Neural progenitor cell (in vitro differentiated cells): ENCODE results near the gene AK1.

Experiments
- EZH2phosphoT487 ChIP-seq: fragments of 200-600 bp; sonication (generic); IDR thresholded peaks from 2 replicates; pipeline ENCODE4 v1.6.1; 2017; ENCODE audit warnings: antibody characterized with exemption
- TF ChIP-seq, protein P1 (sequence below): fragments of 200-600 bp; sonication (generic); IDR thresholded peaks from 2 replicates; pipeline ENCODE4 v1.5.1; 2017; ENCODE audit warnings: antibody characterized with exemption, mild to moderate bottlenecking

DNA sequence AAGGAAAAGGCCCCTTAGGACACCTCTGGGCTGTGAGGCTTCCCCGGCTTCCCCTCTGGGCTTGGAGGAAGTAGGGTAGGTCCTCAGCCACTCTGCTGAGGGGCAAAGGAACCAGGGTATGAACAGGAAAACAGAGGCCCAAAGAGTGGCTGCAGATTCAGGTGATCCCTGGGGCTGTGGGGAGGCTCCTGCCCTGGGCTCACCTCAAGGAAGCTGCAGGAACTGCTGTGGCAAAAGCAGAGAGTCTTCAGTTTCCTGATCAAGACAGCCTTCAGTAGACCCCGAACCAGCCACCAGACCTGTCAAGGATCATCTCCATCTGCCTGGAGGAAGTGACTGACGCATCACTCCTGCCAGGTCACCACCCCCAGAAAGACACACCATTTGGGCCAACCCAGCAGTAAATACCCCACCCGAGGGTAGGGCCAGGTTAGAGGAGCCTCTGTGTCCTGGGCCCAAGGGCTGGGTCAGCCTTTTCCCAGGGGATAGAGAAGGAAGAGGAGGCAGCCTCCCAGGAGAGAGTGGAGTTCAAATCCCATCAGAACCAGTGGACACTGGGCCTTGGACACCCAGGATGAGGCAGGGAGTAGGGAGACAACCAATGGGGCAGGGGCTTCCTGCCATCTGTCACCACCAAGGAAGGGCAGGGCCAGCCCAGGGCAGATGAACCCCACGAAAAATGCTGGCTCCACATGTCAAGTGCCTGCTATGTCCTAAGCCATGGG lies 27.7 kb upstream of the AK1 start:
- TF ChIP-seq, protein P1, sequence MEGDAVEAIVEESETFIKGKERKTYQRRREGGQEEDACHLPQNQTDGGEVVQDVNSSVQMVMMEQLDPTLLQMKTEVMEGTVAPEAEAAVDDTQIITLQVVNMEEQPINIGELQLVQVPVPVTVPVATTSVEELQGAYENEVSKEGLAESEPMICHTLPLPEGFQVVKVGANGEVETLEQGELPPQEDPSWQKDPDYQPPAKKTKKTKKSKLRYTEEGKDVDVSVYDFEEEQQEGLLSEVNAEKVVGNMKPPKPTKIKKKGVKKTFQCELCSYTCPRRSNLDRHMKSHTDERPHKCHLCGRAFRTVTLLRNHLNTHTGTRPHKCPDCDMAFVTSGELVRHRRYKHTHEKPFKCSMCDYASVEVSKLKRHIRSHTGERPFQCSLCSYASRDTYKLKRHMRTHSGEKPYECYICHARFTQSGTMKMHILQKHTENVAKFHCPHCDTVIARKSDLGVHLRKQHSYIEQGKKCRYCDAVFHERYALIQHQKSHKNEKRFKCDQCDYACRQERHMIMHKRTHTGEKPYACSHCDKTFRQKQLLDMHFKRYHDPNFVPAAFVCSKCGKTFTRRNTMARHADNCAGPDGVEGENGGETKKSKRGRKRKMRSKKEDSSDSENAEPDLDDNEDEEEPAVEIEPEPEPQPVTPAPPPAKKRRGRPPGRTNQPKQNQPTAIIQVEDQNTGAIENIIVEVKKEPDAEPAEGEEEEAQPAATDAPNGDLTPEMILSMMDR: no peak
- no peak for TF ChIP-seq EZH2phosphoT487
